NCI-H146 treated with DMSO at 0.1 percent for 48 hours (cell line): ENCODE results near the gene RDM1.

Source experiments
- DNase-seq: peaks from one replicate; lab custom pipeline; 2025; ENCODE audit not compliant: unreplicated experiment; lab: John Stamatoyannopoulos, UW

The RDM1 gene

DNA sequence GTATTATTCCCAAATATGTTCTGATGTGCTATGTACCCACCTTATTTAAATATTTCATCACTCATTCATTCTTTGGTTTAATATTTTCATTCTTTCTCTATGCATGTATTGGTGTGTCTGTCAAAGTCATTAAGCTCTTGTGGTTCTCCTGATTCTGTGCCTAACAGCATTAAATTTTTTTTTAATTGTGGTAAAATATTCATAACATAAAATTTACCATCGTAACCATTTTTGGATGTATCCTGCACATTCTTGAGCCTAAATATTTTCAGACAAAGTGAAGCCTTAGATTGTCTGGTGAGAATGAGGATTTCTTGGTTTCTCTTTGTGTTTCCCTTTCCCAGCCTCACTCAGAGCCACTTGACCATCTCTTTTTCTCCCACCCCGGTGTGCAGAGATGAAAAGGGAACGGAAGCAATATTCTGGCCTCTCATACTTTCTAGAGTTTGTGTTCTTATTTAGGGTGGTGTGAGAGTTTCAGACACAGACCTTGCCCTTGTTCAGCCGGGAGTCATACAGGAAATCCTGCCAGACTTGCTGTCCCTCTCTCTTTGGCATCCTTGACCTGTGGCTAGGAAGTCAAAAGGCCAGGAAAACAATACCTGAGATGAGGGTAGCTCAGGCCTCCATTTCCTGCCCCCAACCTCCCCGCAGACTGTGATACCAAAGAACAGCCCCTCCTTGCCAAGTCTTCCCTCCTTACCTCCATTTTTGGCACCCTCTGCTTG, 55.3 kb downstream of the RDM1 start:
- no peak for DNase-seq

DNA sequence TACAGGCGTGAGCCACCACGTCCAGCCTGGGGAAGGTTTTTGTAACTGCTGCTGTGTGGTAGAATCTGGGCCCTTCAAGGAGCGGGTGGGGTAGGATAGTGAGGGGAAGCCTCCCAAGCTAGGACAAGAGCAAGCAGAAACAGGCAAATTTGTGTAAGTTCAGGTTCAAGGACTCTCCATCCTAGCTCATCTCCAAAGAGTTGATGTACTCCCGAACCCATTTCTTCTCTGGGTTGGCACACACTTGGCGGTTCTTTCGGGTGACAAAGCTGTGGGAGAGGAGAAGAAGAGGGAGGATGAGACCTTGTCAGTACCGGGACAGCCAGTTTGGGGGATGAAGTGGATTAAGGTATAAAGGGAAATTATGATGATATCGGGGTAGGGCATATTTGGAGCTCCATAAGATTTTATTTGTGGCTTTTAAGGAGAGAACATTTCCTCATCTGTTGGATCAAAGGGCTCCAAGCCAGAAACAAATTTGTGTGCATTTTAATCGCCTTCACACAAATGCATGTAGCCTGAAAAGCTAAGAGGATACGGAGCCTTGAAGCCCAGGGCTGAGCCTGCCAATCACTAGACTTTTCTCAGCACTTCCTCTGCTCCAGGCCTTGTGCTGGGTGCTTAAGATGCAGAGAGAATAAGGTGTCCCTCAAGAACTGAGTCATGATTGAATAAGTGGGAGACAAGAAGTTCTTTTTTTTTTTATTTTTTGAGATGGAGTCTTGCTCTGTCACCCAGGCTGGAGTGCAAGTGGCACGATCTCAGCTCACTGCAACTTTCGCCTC, 58.2 kb downstream of the RDM1 start:
- DNase-seq: no peak

DNA sequence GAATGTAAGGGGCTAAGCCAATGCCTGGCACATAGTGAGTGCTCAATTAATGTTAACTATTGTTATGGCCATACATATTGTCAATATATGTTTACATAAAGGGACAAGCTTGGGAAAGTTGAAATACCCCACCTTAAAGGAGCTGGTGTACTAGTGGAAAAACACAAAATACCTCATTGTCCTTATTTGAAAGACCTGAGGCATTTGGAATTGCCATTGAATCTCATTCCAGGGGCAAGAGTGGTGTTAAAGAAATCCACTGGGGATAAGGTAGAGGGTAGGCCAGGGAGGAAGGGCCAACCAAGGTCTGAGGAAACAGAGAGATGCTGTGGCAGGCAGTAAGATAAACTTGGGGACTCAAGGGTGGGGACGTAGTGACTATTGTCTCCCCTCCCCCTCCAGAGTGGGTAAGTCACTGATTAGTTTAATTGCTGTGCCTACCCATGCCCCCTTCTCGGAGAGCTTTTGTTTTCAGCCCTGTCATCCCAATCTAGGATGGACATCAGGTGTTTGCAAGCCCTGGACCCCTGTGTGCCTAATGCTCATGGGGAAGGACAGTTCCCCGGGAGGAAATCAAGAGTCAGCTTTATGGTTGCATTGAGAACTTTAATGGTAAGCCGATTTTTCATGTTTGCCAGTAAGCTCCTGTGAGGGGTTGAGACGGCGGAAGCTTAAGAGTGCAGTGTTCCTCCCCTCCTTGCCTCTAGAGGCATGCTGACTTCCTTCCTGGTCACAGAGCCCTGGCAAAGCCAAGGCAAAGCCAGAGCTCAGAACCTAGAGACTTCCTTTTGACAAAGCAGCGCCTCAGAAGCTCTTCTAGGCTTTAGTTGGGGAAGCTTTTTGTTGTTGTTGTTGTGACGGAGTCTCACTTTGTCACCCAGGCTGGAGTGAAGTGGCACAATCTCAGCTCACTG, 59.4 kb downstream of the RDM1 start:
- DNase-seq: no peak

DNA sequence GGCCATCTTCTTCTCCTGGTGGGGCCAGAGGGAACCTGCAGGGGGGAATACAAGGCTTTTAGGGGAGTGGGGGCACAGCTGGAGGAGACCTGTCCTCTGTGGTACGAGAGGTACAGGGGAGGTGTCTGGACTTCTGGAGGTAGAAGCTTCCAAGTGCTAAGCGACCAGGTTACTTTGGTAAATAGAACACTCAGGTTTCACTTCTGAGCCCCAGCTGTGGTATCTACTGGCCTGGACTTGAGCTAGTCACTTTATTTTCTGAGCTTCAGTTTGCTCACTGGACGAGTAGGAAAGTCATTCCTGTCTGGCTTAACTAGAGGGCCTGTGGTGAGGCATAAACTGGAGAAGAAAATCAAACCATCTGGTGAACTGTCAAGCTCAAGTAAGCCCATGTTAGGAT, 61.8 kb downstream of the RDM1 start, which contains the start of gene HEATR9:
Gene HEATR9 (minus strand): TSS at position 155 of the 400 bp plus-strand sequence. CDS start 149 bp downstream, at position 6.
- DNase-seq: no peak
